Measurements from ENCODE around the gene ZNF362. TPM values are rescaled to one million over a fixed set of nuclear protein-coding genes. Genes with fewer than 3 reads are reported as not detected.

Gene ZNF362
- total RNA-seq, 2 donors from 2014 or later = 8.9 to 9.8 TPM

- Histone ChIP-seq H3K4me3 (peak overlapping the region; percentile 66), H3K4me1 (peaks cover 17% of the 10 kb centered on the region)
- intact Hi-C loops (cut with DNase I) = no loop called here
These were observed 91.9 kb downstream of the ZNF362 start for GRCh38 chr1:33348194-33348593.

GRCh38 chr1:33348676-33349080 lies 92.4 kb downstream of the ZNF362 start:
- H3K27me3 ChIP-seq = no peaks in the 10 kb centered on the region
- peak overlapping the region; percentile 66 for H3K4me3 ChIP-seq
- H3K36me3 ChIP-seq = no peaks in the 10 kb centered on the region
- peak; percentile 52 for DNase-seq
- H3K4me1 ChIP-seq = peaks cover 17% of the 10 kb centered on the region
- peak overlapping the region; percentile 86 to 91 for H3K9ac ChIP-seq (ENCODE audit: low read depth in 2 of 2, low read length in 2 of 2)
- intact Hi-C loops (cut with DNase I) = no loop called here
- no peaks in the 10 kb centered on the region for H3K9me3 ChIP-seq
- TF ChIP-seq CTCF (IDR thresholded peaks at IDR 0.05) = no peak
- peak overlapping the region; percentile 95 for H3K27ac ChIP-seq

More at GRCh38 chr1:33348194-33348593, 91.9 kb downstream of the ZNF362 start:
- Histone ChIP-seq H3K27ac (peak overlapping the region; percentile 95), H3K9ac (ENCODE audit: low read depth in 2 of 2, low read length in 2 of 2) (peak overlapping the region; percentile 86 to 91), H3K27me3 (no peaks in the 10 kb centered on the region), H3K36me3 (no peaks in the 10 kb centered on the region), H3K9me3 (no peaks in the 10 kb centered on the region)
- DNase-seq = no peak
- TF ChIP-seq CTCF (IDR thresholded peaks at IDR 0.05) = no peak

- Histone ChIP-seq H3K36me3 (no peaks in the 10 kb centered on the region), H3K4me3 (peak overlapping the region; percentile 66), H3K27ac (peak overlapping the region; percentile 95), H3K9ac (ENCODE audit: low read depth in 2 of 2, low read length in 2 of 2) (peak overlapping the region; percentile 86 to 91), H3K27me3 (no peaks in the 10 kb centered on the region), H3K9me3 (no peaks in the 10 kb centered on the region), H3K4me1 (peaks cover 17% of the 10 kb centered on the region)
- DNase-seq = peak; percentile 55
- no peak for TF ChIP-seq CTCF (IDR thresholded peaks at IDR 0.05)
- intact Hi-C loops (cut with DNase I) = no loop called here
These were observed 92.9 kb downstream of the ZNF362 start for GRCh38 chr1:33349081-33349759.

GRCh38 chr1:33349778-33350610 lies 93.7 kb downstream of the ZNF362 start:
- no peaks in the 10 kb centered on the region for H3K9me3 ChIP-seq
- peak overlapping the region; percentile 82 to 86 for H3K9ac ChIP-seq (ENCODE audit: low read depth in 2 of 2, low read length in 2 of 2)
- peak; percentile 89 for DNase-seq
- intact Hi-C loops (cut with DNase I) = no loop called here
- peak overlapping the region; percentile 53 for H3K4me3 ChIP-seq
- H3K27ac ChIP-seq = peak overlapping the region; percentile 92
- TF ChIP-seq CTCF (IDR thresholded peaks at IDR 0.05) = no peak
- peaks cover 17% of the 10 kb centered on the region for H3K4me1 ChIP-seq
- H3K27me3 ChIP-seq = no peaks in the 10 kb centered on the region
- no peaks in the 10 kb centered on the region for H3K36me3 ChIP-seq

Small RNAs within 50 kb of the gene (microRNA-seq; reads per million reads assigned to microRNA genes)
- gene MIR3605 = 66.7 reads per million, percentile 48 among the genes with 10 or more reads in this experiment

Other genes with a start within 250 kb of the ZNF362 start
- 100 to 1,000 TPM; 206 to 243 TPM for gene AK2, start 219.6 kb upstream of the ZNF362 start, total RNA-seq
- 10 to 100 TPM; 10.2 to 21.4 TPM for gene AZIN2, start 175.3 kb upstream of the ZNF362 start, total RNA-seq
- 1 to 10 TPM; 4.9 to 6.2 TPM for gene TRIM62, start 74.4 kb upstream of the ZNF362 start, total RNA-seq
- gene A3GALT2, start 64.6 kb downstream of the ZNF362 start, total RNA-seq = not detected
- gene PHC2, start 174.6 kb downstream of the ZNF362 start, total RNA-seq = 10 to 100 TPM; 60.6 to 74.8 TPM
- gene ZSCAN20, start 216.2 kb downstream of the ZNF362 start, total RNA-seq = 1 to 10 TPM; 5.0 to 5.4 TPM

Measured in colonic mucosa (tissue), 4 donors.